Neural progenitor cell (in vitro differentiated cells): ENCODE measurements around the gene ZNF287.

Experiments used
- CTCF ChIP-seq: fragments of 200-600 bp; sonication (generic); IDR thresholded peaks from 2 replicates; pipeline ENCODE4 v1.5.1; 2017; ENCODE audit warnings: antibody characterized with exemption, mild to moderate bottlenecking
- EZH2 ChIP-seq: fragments of 200-600 bp; sonication (generic); IDR thresholded peaks from 2 replicates; pipeline ENCODE4 v1.6.1; 2017; ENCODE audit warnings: antibody characterized with exemption, mild to moderate bottlenecking, moderate library complexity
- EZH2phosphoT487 ChIP-seq: fragments of 200-600 bp; sonication (generic); IDR thresholded peaks from 2 replicates; pipeline ENCODE4 v1.6.1; 2017; ENCODE audit warnings: antibody characterized with exemption

- peak; percentile 91 for TF ChIP-seq CTCF
- no peak for TF ChIP-seq EZH2
- no peak for TF ChIP-seq EZH2phosphoT487
Observed at GRCh38 chr17:16521070-16521727, 47.8 kb downstream of the ZNF287 start.
